Natural killer cell (primary cell): Measurements from ENCODE around the gene MFGE8. TPM values are rescaled to one million over a fixed set of nuclear protein-coding genes. Genes with fewer than 3 reads are reported as not detected.

Source experiments
- ATAC-seq, 3 donors: fragments of 150-1000 bp in 2 of 3; fragments of 200-7000 bp in 1 of 3; cut with Tn5 transposase; 1 replicate in 1 of 3; 2 replicates in 2 of 3; pipeline ENCODE4 v1.10.0; 2021; ENCODE audit warnings: mild to moderate bottlenecking in 2 of 3, moderate library complexity in 2 of 3
- DNase-seq, 2 donors: peaks; one replicate each; pipeline versions ENCODE4 v3.0.0 to v3.0.0-alpha.2; 2013 to 2021; ENCODE audit warnings: mixed read lengths in 1 of 2
- H3K27ac ChIP-seq: one replicate; pipeline ENCODE4 v1.5.1; 2013; ENCODE audit warnings: mild to moderate bottlenecking, low read length
- H3K27me3 ChIP-seq: one replicate; pipeline ENCODE4 v1.6.1; 2013; ENCODE audit warnings: low read length; ENCODE audit not compliant: control insufficient read depth, insufficient read depth
- H3K36me3 ChIP-seq: one replicate; pipeline ENCODE4 v1.6.1; 2013; ENCODE audit warnings: low read length; ENCODE audit not compliant: control insufficient read depth, insufficient read depth
- H3K4me1 ChIP-seq: one replicate; pipeline ENCODE4 v1.6.1; 2013; ENCODE audit warnings: low read length; ENCODE audit not compliant: control insufficient read depth, insufficient read depth
- H3K4me3 ChIP-seq: one replicate; pipeline ENCODE4 v1.5.1; 2013; ENCODE audit warnings: low read length
- H3K9me3 ChIP-seq: one replicate; pipeline ENCODE4 v1.6.1; 2013; ENCODE audit warnings: low read length; ENCODE audit not compliant: control insufficient read depth, insufficient read depth
- H3K27ac Mint-ChIP-seq, 2 donors: one replicate each; pipeline ENCODE4 v1.8.0; 2022; ENCODE audit warnings: mild to moderate bottlenecking in 2 of 2, mixed read lengths in 2 of 2, moderate library complexity in 1 of 2
- H3K27me3 Mint-ChIP-seq, 2 donors: one replicate each; pipeline ENCODE4 v1.8.0; 2022; ENCODE audit warnings: low read depth in 2 of 2, mixed read lengths in 2 of 2
- H3K36me3 Mint-ChIP-seq: one replicate; pipeline ENCODE4 v1.8.0; 2022; ENCODE audit warnings: mixed read lengths
- H3K4me1 Mint-ChIP-seq, 2 donors: one replicate each; pipeline ENCODE4 v1.8.0; 2022; ENCODE audit warnings: mixed read lengths in 2 of 2
- H3K4me3 Mint-ChIP-seq: one replicate; pipeline ENCODE4 v1.8.0; 2022; ENCODE audit warnings: mild to moderate bottlenecking, moderate library complexity, mixed read lengths
- H3K9me3 Mint-ChIP-seq, 2 donors: one replicate each; pipeline ENCODE4 v1.8.0; 2022; ENCODE audit warnings: mixed read lengths in 2 of 2
- WGBS: methylation state at CpG from one replicate; pipeline ENCODE4 v1.1.7; 2013; ENCODE audit warnings: missing lambda C conversion rate; ENCODE audit not compliant: insufficient coverage; 5-methylcytosine and 5-hydroxymethylcytosine counted together
- intact Hi-C: fragments of 100-400 bp; cut with micrococcal nuclease; formaldehyde crosslinking; loops from one replicate; pipeline ENCODE4 v1.14.2; 2022
- total RNA-seq, 4 donors: library from RNA; stranded (reverse); fragments of 120-200 nt in 1 of 4; gene quantifications; one replicate each; pipeline versions ENCODE4 v1.2.3 to v1.2.4, GENCODE V29; 2013 to 2022
- TF ChIP-seq, protein P1 (sequence below): fragments of 200-600 bp; IDR thresholded peaks from one replicate; pipeline ENCODE4 v1.8.0; 2022; ENCODE audit warnings: antibody characterized with exemption

Gene MFGE8
- total RNA-seq, 3 donors from 2014 or later (not counting 1 experiment from before 2014, with no cell fraction given), result 39.0 to 110 (median 72.5) TPM

- no peaks in the 10 kb centered on the region for H3K9me3 Mint-ChIP-seq
- 84% methylated on average over 5 of the region's 5 CpGs for WGBS
- H3K36me3 Mint-ChIP-seq, result no peaks in the 10 kb centered on the region
- H3K4me3 Mint-ChIP-seq, result no peak overlapping the region
- DNase-seq (no peak), ATAC-seq (no peak)
- Histone ChIP-seq H3K27ac (no peak overlapping the region), H3K9me3 (no peaks in the 10 kb centered on the region), H3K4me1 (no peaks in the 10 kb centered on the region), H3K27me3 (no peaks in the 10 kb centered on the region), H3K4me3 (no peak overlapping the region), H3K36me3 (no peaks in the 10 kb centered on the region)
- intact Hi-C loops, result no loop called here
- H3K27me3 Mint-ChIP-seq, result no peaks in the 10 kb centered on the region
- H3K4me1 Mint-ChIP-seq, result no peaks in the 10 kb centered on the region
- no peak overlapping the region for H3K27ac Mint-ChIP-seq
- TF ChIP-seq, protein P1, sequence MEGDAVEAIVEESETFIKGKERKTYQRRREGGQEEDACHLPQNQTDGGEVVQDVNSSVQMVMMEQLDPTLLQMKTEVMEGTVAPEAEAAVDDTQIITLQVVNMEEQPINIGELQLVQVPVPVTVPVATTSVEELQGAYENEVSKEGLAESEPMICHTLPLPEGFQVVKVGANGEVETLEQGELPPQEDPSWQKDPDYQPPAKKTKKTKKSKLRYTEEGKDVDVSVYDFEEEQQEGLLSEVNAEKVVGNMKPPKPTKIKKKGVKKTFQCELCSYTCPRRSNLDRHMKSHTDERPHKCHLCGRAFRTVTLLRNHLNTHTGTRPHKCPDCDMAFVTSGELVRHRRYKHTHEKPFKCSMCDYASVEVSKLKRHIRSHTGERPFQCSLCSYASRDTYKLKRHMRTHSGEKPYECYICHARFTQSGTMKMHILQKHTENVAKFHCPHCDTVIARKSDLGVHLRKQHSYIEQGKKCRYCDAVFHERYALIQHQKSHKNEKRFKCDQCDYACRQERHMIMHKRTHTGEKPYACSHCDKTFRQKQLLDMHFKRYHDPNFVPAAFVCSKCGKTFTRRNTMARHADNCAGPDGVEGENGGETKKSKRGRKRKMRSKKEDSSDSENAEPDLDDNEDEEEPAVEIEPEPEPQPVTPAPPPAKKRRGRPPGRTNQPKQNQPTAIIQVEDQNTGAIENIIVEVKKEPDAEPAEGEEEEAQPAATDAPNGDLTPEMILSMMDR, result no peak
These were observed 36.7 kb upstream of the MFGE8 start for GRCh38 chr15:88949734-88950400.

DNA sequence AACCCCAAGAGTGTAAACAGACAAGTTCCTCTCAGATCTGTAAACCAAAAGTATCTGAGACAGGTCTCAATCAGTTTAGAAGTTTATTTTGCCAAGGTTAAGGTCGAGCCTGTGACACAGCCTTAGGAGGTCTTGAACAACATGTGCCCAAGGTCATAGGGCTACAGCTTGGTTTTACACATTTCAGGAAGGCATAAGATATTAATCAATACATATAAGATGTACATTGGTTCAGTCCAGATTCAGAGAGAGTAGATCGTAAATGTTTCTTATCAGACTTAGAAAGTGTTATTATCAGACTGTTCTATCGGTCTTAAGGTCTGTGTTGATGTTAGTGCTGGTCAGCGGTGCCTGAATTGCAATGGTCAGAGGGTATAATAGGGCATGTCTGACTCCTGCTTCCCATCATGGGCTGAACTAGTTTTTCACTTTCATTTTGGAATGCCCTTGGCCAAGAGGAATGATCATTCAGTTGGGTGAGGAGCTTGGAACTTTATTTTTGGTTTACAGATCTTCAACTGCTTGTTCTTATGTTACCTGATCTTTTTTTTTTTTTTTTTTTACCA lies 27.0 kb upstream of the MFGE8 start:
- Mint-ChIP-seq H3K9me3 (no peaks in the 10 kb centered on the region), H3K27me3 (peaks cover 8 to 11% of the 10 kb centered on the region in 2 donors), H3K27ac (no peak overlapping the region), H3K4me3 (no peak overlapping the region), H3K36me3 (no peaks in the 10 kb centered on the region), H3K4me1 (no peaks in the 10 kb centered on the region)
- no peaks in the 10 kb centered on the region for H3K36me3 ChIP-seq
- intact Hi-C loops, result no loop called here
- 79% methylated on average over 4 of the region's 4 CpGs for WGBS
- no peak overlapping the region for H3K4me3 ChIP-seq
- no peaks in the 10 kb centered on the region for H3K27me3 ChIP-seq
- H3K9me3 ChIP-seq, result no peaks in the 10 kb centered on the region
- DNase-seq (no peak), ATAC-seq (no peak)
- H3K4me1 ChIP-seq, result no peaks in the 10 kb centered on the region
- H3K27ac ChIP-seq, result no peak overlapping the region
- TF ChIP-seq, protein P1, result no peak

GRCh38 chr15:88939486-88939806 lies 26.3 kb upstream of the MFGE8 start:
- no peak overlapping the region for H3K4me3 Mint-ChIP-seq
- no peak overlapping the region for H3K27ac Mint-ChIP-seq
- no peaks in the 10 kb centered on the region for H3K36me3 Mint-ChIP-seq
- no peaks in the 10 kb centered on the region for H3K4me1 ChIP-seq
- no peaks in the 10 kb centered on the region for H3K36me3 ChIP-seq
- WGBS, result 93% methylated on average over 2 of the region's 2 CpGs
- no peak overlapping the region for H3K27ac ChIP-seq
- TF ChIP-seq, protein P1, result no peak
- no peak for DNase-seq
- H3K4me3 ChIP-seq, result no peak overlapping the region
- no peak for ATAC-seq
- H3K9me3 Mint-ChIP-seq, result no peaks in the 10 kb centered on the region
- H3K9me3 ChIP-seq, result peaks cover 2% of the 10 kb centered on the region
- no peaks in the 10 kb centered on the region for H3K27me3 ChIP-seq
- no peaks in the 10 kb centered on the region for H3K4me1 Mint-ChIP-seq
- intact Hi-C loops, result no loop called here
- peaks cover 8 to 18% of the 10 kb centered on the region in 2 donors for H3K27me3 Mint-ChIP-seq
